22Rv1 (cell line): ENCODE data around the gene SCAP.

Experiments
- CTCF ChIP-seq: fragments of 450-650 bp; IDR thresholded peaks from 2 replicates; pipeline ENCODE4 v1.5.1; 2017; ENCODE audit warnings: mild to moderate bottlenecking
- ZFX ChIP-seq: fragments of 450-650 bp; IDR thresholded peaks from 2 replicates; pipeline ENCODE4 v1.6.1; 2017; ENCODE audit warnings: antibody characterized with exemption, borderline replicate concordance

GRCh38 chr3:47503033-47503432 is 27.3 kb upstream of the SCAP start:
- TF ChIP-seq CTCF (no peak), ZFX (no peak)
